ENCODE results near the gene USP32.
"Not testable (repeated sequence)": the region's sequence is repeated elsewhere in the genome, so short reads cannot be mapped to it uniquely, and the experiment has no call there.

USP32 gene

GRCh38 chr17:60215895-60216294, 176.0 kb downstream of the USP32 start:
- not testable (repeated sequence) for DNase-seq

GRCh38 chr17:60211282-60211681, 180.7 kb downstream of the USP32 start:
- not testable (repeated sequence) for DNase-seq

- not testable (repeated sequence) for DNase-seq
These were observed 183.6 kb downstream of the USP32 start for GRCh38 chr17:60208302-60208701.

- DNase-seq: not testable (repeated sequence)
These were observed 186.2 kb downstream of the USP32 start for GRCh38 chr17:60205782-60206181.

GRCh38 chr17:60198630-60199029, 193.3 kb downstream of the USP32 start:
- not testable (repeated sequence) for DNase-seq

GRCh38 chr17:60194141-60194540, 197.8 kb downstream of the USP32 start:
- not testable (repeated sequence) for DNase-seq

GRCh38 chr17:60193482-60193881, 198.5 kb downstream of the USP32 start:
- DNase-seq: no peak

DNA sequence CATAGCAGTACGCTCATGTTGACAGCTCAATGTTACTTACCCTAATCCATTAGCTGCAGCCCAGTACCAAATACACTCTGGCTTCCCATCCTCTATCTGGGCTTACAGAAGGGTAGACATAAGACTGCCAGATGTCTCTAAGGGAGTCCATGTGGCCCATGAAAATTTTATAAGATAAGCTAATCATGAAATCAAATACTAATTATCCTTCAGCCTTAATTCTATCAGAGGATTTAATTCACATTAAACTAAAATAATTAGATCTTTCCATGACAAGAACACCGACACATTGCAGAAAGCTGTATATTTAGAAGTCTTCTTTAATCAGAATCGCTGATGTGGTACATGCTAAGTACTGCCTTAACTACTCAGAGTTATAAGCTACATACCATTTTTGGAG, 198.9 kb downstream of the USP32 start:
- DNase-seq: not testable (repeated sequence)

- not testable (repeated sequence) for DNase-seq
These were observed 201.9 kb downstream of the USP32 start for GRCh38 chr17:60190032-60190431.

GRCh38 chr17:60188759-60189158, 203.2 kb downstream of the USP32 start:
- DNase-seq: no peak

DNA sequence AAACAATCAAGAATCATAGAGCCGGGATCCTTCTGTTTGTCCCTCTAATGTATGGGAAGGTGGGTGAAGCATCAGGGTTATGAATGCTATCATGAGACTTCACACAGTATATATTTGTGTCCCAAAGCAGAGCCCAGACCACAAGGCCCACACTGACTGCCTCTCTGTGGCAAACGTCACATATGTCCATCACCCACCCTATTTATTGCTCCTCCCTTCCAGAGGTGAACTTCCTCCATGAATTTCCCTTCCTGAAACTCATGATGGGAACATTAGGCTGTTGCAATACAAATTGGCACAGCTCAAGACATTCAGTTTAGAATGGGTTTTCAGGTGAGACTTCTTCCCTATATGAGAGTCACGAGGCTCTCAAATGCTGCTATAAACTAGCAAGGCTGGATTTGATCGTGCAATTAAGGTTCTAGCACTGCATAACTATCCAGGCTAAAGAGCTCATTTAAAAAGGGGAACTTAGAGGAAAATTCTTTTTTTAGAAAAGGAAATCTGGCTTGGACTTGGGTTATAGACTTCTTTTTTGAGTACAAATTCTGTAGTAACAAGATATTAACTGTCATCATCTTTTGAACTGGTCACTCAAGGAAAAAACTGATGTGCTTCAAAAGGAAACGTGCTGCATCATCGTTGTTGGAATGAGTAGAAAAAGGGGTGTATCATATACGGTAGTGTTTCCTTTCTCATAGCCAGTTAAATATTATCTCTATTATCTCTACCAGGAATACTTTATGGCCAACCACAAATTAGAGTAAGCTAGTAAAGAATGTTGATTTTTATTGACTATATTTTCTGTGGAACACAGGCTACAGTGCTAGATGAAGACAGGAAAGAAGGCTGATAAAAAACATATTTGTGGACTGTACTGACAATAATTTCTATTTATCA, 204.8 kb downstream of the USP32 start:
- not testable (repeated sequence) for DNase-seq

- DNase-seq: not testable (repeated sequence)
These were observed 205.6 kb downstream of the USP32 start for GRCh38 chr17:60186372-60186771.

GRCh38 chr17:60180380-60180779, 211.6 kb downstream of the USP32 start:
- not testable (repeated sequence) for DNase-seq

DNA sequence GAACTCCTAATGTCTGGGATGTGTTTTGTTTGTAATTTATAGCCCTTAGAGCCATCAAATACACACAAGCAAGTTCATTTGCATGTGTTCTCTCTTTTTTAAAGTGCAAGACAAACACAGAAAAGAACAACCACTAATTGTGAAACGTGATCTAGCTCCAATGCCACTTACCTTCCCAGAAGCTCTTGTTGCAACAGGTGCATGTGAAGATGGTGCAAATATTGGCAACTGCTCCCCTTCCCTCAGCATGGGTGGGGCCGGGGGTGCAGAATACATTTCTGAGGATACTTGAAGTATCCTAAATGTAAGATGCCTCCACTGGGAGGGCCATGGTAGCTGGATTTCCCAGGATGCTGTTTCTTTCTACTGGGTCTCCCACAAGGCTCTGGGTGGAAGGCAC, 213.8 kb downstream of the USP32 start:
- not testable (repeated sequence) for DNase-seq

- not testable (repeated sequence) for DNase-seq
These were observed 215.2 kb downstream of the USP32 start for GRCh38 chr17:60176763-60177162.

DNA sequence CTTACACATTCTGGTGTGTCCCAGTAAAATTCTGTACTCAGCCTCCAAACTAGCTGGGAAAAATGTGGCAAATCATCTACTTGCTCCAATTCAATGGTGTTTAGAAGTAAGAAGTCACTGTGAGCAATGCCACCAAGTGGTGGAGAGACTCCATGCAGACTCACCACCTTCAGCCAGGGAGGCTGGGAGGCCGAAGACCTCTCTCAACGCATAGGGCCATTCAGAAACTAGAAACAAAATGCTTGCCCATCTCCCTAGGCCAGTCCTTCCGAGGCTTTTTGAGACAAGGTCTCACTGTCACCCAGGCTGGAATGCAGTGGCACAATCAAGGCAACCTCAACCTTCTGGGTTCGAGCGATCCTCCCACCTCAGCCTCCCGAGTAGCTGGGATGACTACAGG, 217.2 kb downstream of the USP32 start:
- not testable (repeated sequence) for DNase-seq

GRCh38 chr17:60174035-60174434, 217.9 kb downstream of the USP32 start:
- DNase-seq: no peak

DNA sequence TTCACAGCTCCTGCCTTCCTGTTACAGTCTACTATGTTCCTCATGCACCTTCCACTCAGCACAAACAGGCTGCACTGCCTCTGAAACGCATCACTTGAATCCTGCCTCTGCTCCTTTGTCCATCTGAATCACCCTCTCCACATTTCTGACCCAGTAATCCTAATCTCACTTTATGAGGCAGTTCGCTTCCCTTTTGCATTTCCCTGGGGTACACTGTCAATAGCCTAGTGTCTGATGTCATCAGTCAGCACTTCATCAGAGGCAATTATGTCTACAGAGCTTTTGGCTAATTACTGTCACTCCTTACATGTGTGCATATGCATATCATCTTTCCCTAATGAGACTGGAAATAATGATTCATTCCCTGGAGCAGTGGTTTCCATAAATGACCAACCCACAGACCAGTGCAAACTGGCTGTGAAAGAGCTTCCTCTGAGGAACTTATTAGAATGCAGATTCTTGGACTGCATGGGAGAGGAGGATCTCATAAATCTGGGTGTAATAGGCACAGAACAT, 218.6 kb downstream of the USP32 start:
- no peak for DNase-seq

DNA sequence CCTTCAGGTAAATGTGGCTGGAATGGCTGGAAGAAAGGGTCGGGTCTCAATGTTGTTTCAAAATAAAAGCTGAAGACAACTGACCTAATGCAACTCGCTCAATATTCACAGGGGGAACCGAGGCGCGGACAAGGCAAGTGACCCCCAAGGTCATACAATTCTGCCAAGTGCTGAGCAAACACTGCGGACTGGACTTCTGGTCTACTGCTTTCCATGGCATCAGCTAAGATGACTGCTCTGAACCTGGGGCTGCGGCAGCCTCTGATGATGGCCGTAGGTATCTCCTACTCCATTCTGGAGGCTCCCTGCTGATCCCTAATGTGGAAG, 220.2 kb downstream of the USP32 start:
- DNase-seq: no peak

- no peak for DNase-seq
These were observed 220.8 kb downstream of the USP32 start for GRCh38 chr17:60170835-60171752.

GRCh38 chr17:60169921-60170817, 221.8 kb downstream of the USP32 start:
- peak in 1 of 2 experiments; percentile 15 for DNase-seq

DNA sequence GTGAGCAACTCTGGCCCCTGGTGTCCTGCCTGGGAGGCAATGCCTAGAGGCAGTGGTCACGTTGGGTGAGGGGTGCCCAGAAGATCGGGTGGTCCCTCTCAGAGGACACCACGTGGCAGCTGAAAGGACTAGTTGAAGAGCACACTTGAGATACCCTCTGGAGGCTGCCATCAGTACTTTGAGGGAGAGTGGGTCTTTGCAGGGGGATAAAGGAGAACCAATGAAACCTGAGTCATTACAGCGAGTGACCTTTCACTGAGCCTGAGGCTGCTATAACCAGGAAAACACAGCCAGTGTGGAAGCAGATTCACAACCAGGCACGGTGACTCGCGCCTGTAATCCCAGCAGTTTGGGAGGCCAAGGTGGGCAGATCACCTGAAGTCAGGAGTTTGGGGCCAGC, 223.3 kb downstream of the USP32 start:
- no peak for DNase-seq
